ENCODE data around the gene FOXL3.

Gene FOXL3

DNA sequence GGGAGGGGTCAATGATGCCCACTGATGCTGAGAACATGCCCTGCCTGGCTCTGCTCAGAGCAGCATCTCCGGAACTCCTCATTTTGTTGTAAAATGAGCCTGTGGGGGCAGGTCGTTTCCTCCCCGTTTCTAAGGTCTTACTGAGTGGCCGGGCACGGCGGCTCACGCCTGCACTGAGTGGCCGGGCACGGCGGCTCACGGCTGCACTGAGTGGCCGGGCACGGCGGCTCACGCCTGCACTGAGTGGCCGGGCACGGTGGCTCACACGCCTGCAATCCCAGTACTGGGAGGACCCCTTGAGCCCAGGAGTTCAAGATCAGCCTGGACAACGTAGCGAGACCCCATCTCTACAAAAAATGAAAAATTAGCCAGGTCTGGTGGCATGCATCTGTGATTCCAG is 39.0 kb upstream of the FOXL3 start:
- no peak for DNase-seq
- 98% methylated on average over 7 of the region's 20 CpGs for WGBS (ENCODE audit: insufficient coverage)
- no peak overlapping the region for H3K27ac ChIP-seq (ENCODE audit: insufficient read depth in 1 of 2, low read depth in 1 of 2, low read length in 2 of 2, poor library complexity in 1 of 2, severe bottlenecking in 2 of 2)
- no peaks in the 10 kb centered on the region for H3K4me1 ChIP-seq (ENCODE audit: control extremely low read depth in 1 of 4, control insufficient read depth in 4 of 4, insufficient read depth in 4 of 4, low read length in 3 of 4)
- peaks cover 0 to 4% (median 0%) of the 10 kb centered on the region in 5 experiments for H3K9me3 ChIP-seq (ENCODE audit: control extremely low read depth in 1 of 5, control insufficient read depth in 4 of 5, insufficient read depth in 2 of 5, low read depth in 1 of 5, low read length in 4 of 5)
- no peaks in the 10 kb centered on the region for H3K36me3 ChIP-seq (ENCODE audit: control insufficient read depth in 4 of 4, insufficient read depth in 4 of 4, low read length in 3 of 4)
- H3K4me3 ChIP-seq (ENCODE audit: control insufficient read depth in 1 of 7, extremely low read depth in 1 of 7, insufficient read depth in 4 of 7, low read depth in 2 of 7, low read length in 6 of 7), result no peak overlapping the region
- H3K27me3 ChIP-seq (replicated peaks in 2 of 5; ENCODE audit: control insufficient read depth in 4 of 5, insufficient read depth in 5 of 5, low read length in 4 of 5), result no peaks in the 10 kb centered on the region
- CTCF ChIA-PET, result no interaction called here
- POLR2A ChIA-PET, result no interaction called here

DNA sequence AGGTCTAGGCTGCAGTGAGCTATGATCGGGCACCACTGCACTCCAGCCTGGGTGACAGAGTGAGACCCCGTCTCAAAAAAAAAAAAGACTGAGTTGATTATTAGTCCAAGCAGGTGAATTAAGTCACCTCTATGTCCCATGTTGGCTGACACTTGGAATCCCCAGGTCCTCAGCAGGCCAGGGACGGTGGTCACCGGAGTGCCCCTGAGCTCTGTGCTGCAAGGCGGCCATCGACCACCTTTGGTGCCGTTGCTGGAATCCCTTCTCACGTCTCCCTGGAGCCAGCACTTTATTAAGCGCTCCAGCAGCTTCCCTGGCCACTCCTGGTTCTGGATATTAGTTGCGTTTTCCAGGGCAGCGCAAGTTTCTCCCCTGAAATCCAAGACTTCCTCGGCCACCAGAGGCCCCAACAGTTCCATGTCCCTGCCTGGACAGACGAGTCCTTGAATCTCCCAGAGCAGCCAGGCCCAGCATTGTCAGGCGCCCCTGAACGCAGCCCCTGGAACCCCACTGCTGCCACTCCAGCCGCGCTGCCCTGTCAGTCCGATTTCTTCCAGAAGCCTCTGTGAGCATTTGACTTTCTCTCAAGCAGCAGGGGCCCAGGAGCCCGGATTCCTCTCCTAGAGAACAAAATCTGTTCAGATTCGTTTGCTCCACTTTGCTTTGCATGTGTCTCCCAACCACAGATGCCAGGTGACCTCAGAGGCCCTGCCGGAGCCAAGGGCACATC is 38.4 kb upstream of the FOXL3 start:
- WGBS (ENCODE audit: insufficient coverage), result 96% methylated on average over 19 of the region's 21 CpGs
- DNase-seq, result no peak
- Histone ChIP-seq H3K4me1 (ENCODE audit: control extremely low read depth in 1 of 4, control insufficient read depth in 4 of 4, insufficient read depth in 4 of 4, low read length in 3 of 4) (no peaks in the 10 kb centered on the region), H3K9me3 (ENCODE audit: control extremely low read depth in 1 of 5, control insufficient read depth in 4 of 5, insufficient read depth in 2 of 5, low read depth in 1 of 5, low read length in 4 of 5) (peaks cover 0 to 10% (median 0%) of the 10 kb centered on the region in 5 experiments), H3K27me3 (replicated peaks in 2 of 5; ENCODE audit: control insufficient read depth in 4 of 5, insufficient read depth in 5 of 5, low read length in 4 of 5) (no peaks in the 10 kb centered on the region), H3K27ac (ENCODE audit: insufficient read depth in 1 of 2, low read depth in 1 of 2, low read length in 2 of 2, poor library complexity in 1 of 2, severe bottlenecking in 2 of 2) (no peak overlapping the region), H3K36me3 (ENCODE audit: control insufficient read depth in 4 of 4, insufficient read depth in 4 of 4, low read length in 3 of 4) (no peaks in the 10 kb centered on the region), H3K4me3 (ENCODE audit: control insufficient read depth in 1 of 7, extremely low read depth in 1 of 7, insufficient read depth in 4 of 7, low read depth in 2 of 7, low read length in 6 of 7) (no peak overlapping the region)
- ChIA-PET CTCF (no interaction called here), POLR2A (no interaction called here)

DNA sequence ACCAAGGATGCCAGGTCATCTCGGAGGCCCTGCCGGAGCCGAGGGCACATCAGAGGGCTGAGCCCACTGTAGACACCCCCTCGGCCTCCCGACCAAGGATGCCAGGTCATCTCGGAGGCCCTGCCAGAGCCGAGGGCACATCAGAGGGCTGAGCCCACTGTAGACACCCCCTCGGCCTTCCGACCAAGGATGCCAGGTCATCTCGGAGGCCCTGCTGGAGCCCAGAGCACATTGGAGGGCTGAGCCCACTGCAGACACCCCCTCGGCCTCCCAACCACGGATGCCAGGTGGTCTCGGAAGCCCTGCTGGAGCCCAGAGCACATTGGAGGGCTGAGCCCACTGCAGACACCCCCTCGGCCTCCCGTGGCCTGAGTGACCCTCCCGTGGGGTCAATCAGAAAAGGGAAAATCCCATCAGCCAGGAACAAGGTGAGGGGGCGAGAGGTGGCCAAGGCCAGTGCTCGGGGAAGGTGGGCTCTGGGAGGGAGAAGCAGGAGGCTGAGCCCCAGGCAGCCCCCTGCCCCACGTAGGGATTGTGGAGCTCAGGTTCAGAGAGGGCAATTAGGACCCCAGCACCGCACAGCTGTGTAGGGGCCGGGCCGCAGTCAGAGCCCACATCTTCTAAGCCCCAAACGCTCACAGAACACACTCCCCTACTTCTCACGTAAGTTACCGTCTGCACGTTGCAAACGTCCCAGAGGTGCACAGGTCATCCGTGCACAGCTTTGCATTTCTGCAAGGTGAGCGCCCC is 37.6 kb upstream of the FOXL3 start:
- H3K36me3 ChIP-seq (ENCODE audit: control insufficient read depth in 4 of 4, insufficient read depth in 4 of 4, low read length in 3 of 4), result no peaks in the 10 kb centered on the region
- H3K4me3 ChIP-seq (ENCODE audit: control insufficient read depth in 1 of 7, extremely low read depth in 1 of 7, insufficient read depth in 4 of 7, low read depth in 2 of 7, low read length in 6 of 7), result no peak overlapping the region
- ChIA-PET CTCF (no interaction called here), POLR2A (no interaction called here)
- no peaks in the 10 kb centered on the region for H3K27me3 ChIP-seq (replicated peaks in 2 of 5; ENCODE audit: control insufficient read depth in 4 of 5, insufficient read depth in 5 of 5, low read length in 4 of 5)
- no peak for DNase-seq
- no peaks in the 10 kb centered on the region for H3K4me1 ChIP-seq (ENCODE audit: control extremely low read depth in 1 of 4, control insufficient read depth in 4 of 4, insufficient read depth in 4 of 4, low read length in 3 of 4)
- H3K9me3 ChIP-seq (ENCODE audit: control extremely low read depth in 1 of 5, control insufficient read depth in 4 of 5, insufficient read depth in 2 of 5, low read depth in 1 of 5, low read length in 4 of 5), result peaks cover 0 to 16% (median 0%) of the 10 kb centered on the region in 5 experiments
- 95% methylated on average over 28 of the region's 29 CpGs for WGBS (ENCODE audit: insufficient coverage)
- H3K27ac ChIP-seq (ENCODE audit: insufficient read depth in 1 of 2, low read depth in 1 of 2, low read length in 2 of 2, poor library complexity in 1 of 2, severe bottlenecking in 2 of 2), result no peak overlapping the region

DNA sequence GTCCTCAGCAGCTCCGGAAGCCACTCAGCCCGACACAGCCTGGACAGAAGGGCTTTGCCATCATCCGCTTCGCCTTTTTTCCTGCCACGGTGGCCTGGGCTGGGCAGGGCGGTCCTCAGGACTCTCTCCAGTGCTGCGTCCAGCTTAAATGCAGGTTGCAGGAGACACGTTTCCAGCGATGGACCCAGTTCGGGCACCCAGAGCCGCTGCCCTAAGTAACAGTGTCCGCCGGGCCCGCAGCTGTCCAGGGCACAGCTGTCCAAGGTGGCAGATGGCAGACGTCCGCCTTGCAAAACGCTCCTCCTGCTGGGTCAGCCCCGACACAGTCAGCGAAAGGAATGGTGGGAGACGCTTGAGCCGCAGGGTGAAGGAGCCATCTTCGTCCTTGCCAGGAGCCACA is 37.0 kb upstream of the FOXL3 start:
- CTCF ChIA-PET, result no interaction called here
- WGBS (ENCODE audit: insufficient coverage), result 96% methylated on average over 20 of the region's 22 CpGs
- no peak for DNase-seq
- Histone ChIP-seq H3K4me3 (ENCODE audit: control insufficient read depth in 1 of 7, extremely low read depth in 1 of 7, insufficient read depth in 4 of 7, low read depth in 2 of 7, low read length in 6 of 7) (no peak overlapping the region), H3K27me3 (replicated peaks in 2 of 5; ENCODE audit: control insufficient read depth in 4 of 5, insufficient read depth in 5 of 5, low read length in 4 of 5) (no peaks in the 10 kb centered on the region), H3K9me3 (ENCODE audit: control extremely low read depth in 1 of 5, control insufficient read depth in 4 of 5, insufficient read depth in 2 of 5, low read depth in 1 of 5, low read length in 4 of 5) (peaks cover 0 to 20% (median 0%) of the 10 kb centered on the region in 5 experiments), H3K36me3 (ENCODE audit: control insufficient read depth in 4 of 4, insufficient read depth in 4 of 4, low read length in 3 of 4) (no peaks in the 10 kb centered on the region), H3K27ac (ENCODE audit: insufficient read depth in 1 of 2, low read depth in 1 of 2, low read length in 2 of 2, poor library complexity in 1 of 2, severe bottlenecking in 2 of 2) (no peak overlapping the region), H3K4me1 (ENCODE audit: control extremely low read depth in 1 of 4, control insufficient read depth in 4 of 4, insufficient read depth in 4 of 4, low read length in 3 of 4) (no peaks in the 10 kb centered on the region)
- POLR2A ChIA-PET, result no interaction called here

DNA sequence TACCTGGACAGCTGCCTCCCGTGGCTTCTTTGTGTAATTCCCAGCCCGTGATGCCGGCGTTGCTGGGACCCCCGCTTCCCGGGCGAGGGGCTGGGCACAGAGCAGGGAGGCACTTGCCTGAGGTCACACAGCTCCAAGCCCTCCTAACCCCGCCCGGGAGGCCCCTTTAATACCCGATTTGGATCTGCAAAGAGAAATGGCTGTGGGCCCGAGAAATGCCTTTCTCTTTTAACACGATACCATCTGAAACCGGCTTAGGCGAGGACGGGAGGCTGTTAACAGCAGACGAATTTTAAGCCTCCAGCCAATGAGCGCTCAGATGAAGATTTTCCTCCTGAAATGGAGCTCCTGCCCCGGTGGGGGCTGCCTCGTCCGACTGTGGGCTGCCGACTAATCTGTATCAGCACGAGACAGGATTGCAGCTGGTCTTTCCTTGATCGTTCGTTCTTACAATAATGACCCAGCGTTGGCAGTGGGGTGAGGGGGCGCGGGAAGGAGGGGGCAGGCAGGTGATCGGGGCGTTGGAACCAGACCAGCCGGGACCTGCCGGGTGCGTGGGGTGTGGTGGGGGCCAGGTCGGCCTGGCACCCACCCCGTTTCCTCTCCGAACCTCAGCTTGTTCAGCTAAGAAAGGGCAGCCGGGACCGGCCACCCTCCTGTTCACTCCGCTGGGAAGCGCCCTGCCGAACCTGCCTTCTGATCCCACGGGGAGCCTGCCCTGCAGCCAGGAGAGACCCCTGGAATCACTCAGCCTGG is 36.2 kb upstream of the FOXL3 start:
- POLR2A ChIA-PET, result no interaction called here
- Histone ChIP-seq H3K4me1 (ENCODE audit: control extremely low read depth in 1 of 4, control insufficient read depth in 4 of 4, insufficient read depth in 4 of 4, low read length in 3 of 4) (no peaks in the 10 kb centered on the region), H3K9me3 (ENCODE audit: control extremely low read depth in 1 of 5, control insufficient read depth in 4 of 5, insufficient read depth in 2 of 5, low read depth in 1 of 5, low read length in 4 of 5) (peaks cover 0 to 25% (median 0%) of the 10 kb centered on the region in 5 experiments), H3K4me3 (ENCODE audit: control insufficient read depth in 1 of 7, extremely low read depth in 1 of 7, insufficient read depth in 4 of 7, low read depth in 2 of 7, low read length in 6 of 7) (no peak overlapping the region), H3K27ac (ENCODE audit: insufficient read depth in 1 of 2, low read depth in 1 of 2, low read length in 2 of 2, poor library complexity in 1 of 2, severe bottlenecking in 2 of 2) (no peak overlapping the region), H3K36me3 (ENCODE audit: control insufficient read depth in 4 of 4, insufficient read depth in 4 of 4, low read length in 3 of 4) (no peaks in the 10 kb centered on the region), H3K27me3 (replicated peaks in 2 of 5; ENCODE audit: control insufficient read depth in 4 of 5, insufficient read depth in 5 of 5, low read length in 4 of 5) (no peaks in the 10 kb centered on the region)
- 96% methylated on average over 37 of the region's 41 CpGs for WGBS (ENCODE audit: insufficient coverage)
- CTCF ChIA-PET, result no interaction called here
- no peak for DNase-seq

DNA sequence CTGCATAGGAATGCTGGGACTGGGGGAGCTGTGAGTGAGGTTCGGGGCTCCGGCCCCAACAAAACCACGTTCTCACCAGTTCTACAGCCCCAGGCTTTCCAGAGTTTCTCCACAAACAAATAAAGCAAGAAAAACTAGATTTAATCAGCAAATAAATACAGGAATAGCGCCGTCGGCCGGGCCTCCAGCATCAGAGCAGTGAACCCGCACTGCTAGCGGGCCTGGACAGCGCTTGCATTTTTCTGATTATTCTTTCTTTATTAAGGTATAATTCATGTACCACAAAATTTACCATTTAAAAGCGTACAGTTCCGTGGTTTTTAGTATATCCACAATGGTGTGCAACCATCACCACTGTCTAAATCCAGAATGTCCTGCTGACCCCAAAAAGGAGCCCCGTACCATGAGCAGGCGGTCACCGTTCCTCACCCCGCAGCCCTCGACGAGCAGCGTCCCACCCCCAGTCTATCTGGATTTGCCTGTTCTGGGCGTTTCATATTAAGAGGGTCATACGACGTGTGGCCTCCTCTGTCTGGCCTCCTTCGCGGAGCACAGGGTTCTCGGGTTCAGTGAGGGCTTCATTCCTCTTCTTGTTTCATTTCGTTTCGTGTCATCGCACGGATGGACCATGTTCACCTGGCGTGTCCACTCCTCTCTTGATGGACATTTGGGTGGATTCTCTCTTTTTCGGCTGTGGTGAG is 35.5 kb upstream of the FOXL3 start:
- Histone ChIP-seq H3K9me3 (ENCODE audit: control extremely low read depth in 1 of 5, control insufficient read depth in 4 of 5, insufficient read depth in 2 of 5, low read depth in 1 of 5, low read length in 4 of 5) (peaks cover 0 to 29% (median 0%) of the 10 kb centered on the region in 5 experiments), H3K27ac (ENCODE audit: insufficient read depth in 1 of 2, low read depth in 1 of 2, low read length in 2 of 2, poor library complexity in 1 of 2, severe bottlenecking in 2 of 2) (no peak overlapping the region), H3K4me1 (ENCODE audit: control extremely low read depth in 1 of 4, control insufficient read depth in 4 of 4, insufficient read depth in 4 of 4, low read length in 3 of 4) (no peaks in the 10 kb centered on the region), H3K27me3 (replicated peaks in 2 of 5; ENCODE audit: control insufficient read depth in 4 of 5, insufficient read depth in 5 of 5, low read length in 4 of 5) (no peaks in the 10 kb centered on the region), H3K36me3 (ENCODE audit: control insufficient read depth in 4 of 4, insufficient read depth in 4 of 4, low read length in 3 of 4) (no peaks in the 10 kb centered on the region), H3K4me3 (ENCODE audit: control insufficient read depth in 1 of 7, extremely low read depth in 1 of 7, insufficient read depth in 4 of 7, low read depth in 2 of 7, low read length in 6 of 7) (no peak overlapping the region)
- 94% methylated on average over 26 of the region's 31 CpGs for WGBS (ENCODE audit: insufficient coverage)
- ChIA-PET CTCF (no interaction called here), POLR2A (no interaction called here)
- no peak for DNase-seq

Data from common myeloid progenitor, CD34-positive (primary cell).